Stimulated activated CD4-positive, alpha-beta T cell treated with anti-CD3 and anti-CD28 coated beads, Interleukin-12 subunit alpha, Interleukin-12 subunit beta, amount 100 ng/mL, for 4 hours (primary cell): Measurements from ENCODE around the gene NIPA2.

Experiments
- DNase-seq: peaks from one replicate; pipeline ENCODE4 v3.0.0-alpha.2; 2020

NIPA2 gene

DNA sequence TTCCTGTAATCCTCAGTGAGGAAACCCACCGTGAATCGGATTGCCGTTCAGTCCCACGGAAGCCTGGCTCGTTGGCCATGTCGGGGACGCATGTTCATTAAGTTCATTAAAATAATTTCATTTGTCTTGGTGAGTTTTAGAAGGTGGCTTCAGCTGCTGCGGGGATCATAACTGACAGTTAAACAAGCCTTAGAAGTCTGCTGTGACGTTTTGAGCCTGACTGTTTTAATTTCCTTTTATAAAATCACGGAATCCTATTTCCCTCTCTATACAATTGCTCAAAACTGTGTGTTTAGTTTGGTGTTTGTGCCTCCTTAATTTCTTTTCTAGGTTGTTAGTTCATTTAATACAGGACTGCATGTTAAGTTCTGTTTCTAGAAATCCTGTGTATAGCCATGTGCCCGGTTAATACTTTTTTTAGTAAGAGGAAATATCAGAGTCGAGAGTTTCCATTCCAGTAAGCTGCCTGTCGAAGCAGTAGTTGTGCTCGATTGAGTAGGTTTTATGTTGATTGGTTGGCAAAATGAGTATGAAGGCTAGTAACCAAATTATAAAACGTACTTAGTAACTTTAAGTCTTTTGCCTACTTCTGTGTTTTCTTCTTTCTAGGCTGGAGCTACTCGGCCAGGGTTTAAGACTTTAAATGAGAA lies 705 bp downstream of the NIPA2 start:
- DNase-seq, result no peak

GRCh38 chr15:22844421-22845288 lies 6.2 kb downstream of the NIPA2 start:
- DNase-seq, result no peak

DNA sequence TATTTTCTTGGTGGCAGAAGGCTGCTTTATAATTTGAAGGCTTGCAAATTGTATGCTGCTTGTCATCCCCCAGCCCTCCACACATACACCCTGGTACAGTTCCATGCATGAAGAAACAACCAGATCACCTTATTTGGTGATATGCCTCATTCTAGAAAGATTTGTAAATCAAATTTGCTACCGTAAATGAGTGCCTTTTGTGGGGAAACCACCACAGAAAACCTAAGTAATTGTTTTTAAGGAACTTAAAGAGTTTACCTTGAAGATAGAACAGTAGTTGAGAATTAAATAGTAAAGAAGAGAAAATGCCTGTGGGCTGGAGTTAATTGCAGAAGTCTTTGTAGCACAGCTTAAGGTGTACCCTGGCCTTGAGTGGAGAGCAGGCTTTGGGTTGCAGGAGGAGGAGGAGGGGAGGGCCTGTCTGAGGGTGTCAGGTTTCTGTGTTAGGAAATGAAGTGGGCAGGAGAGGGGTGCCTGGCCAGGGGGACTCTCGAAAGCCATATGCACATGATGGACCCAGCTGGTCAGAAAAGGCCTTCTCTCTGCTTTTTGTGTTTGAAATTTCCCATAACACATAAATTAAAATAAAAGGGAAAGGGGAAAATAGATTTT lies 6.9 kb downstream of the NIPA2 start:
- no peak for DNase-seq

DNA sequence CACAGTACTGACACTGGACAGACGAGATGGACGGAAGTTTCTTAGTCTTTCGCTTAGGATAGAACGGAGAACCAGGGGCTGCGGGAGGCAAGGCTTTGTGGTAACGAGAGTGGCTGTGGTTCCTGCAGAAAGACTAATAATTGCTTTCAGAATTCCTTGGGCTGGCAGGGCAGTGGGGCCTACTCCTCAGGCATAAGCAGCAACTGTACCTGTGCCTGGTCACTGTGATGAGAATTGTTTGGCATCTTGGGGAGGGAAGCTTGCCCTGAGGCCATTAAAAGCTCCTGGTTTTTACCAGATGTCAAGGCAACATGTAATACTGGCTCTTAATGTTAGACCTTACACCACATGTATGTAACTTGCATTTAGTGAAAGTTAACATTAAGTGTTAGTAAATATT lies 7.6 kb downstream of the NIPA2 start:
- no peak for DNase-seq

DNA sequence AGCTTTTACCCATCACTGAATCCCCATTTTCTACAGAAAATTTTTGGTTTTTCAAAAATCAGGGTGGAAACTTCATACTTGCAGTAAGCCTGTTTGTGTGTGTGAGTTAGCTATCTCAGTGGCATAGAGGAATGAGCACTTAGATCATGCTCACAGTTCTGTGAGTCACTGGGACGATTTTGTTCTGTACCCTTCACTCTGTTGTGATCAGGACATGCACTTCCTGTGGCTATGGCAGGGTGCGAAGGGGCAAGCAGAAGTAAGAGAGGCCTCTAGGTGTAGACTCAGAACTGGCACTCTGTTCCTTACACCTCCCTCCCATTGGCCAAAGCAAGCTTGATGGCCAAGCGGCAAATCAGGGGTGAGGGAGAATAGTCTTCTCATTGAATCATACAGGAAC lies 11.6 kb downstream of the NIPA2 start:
- DNase-seq, result no peak

GRCh38 chr15:22851513-22851912 lies 13.0 kb downstream of the NIPA2 start:
- no peak for DNase-seq

GRCh38 chr15:22855791-22856190 lies 17.3 kb downstream of the NIPA2 start:
- no peak for DNase-seq

GRCh38 chr15:22856659-22857058 lies 18.2 kb downstream of the NIPA2 start:
- DNase-seq, result no peak

DNA sequence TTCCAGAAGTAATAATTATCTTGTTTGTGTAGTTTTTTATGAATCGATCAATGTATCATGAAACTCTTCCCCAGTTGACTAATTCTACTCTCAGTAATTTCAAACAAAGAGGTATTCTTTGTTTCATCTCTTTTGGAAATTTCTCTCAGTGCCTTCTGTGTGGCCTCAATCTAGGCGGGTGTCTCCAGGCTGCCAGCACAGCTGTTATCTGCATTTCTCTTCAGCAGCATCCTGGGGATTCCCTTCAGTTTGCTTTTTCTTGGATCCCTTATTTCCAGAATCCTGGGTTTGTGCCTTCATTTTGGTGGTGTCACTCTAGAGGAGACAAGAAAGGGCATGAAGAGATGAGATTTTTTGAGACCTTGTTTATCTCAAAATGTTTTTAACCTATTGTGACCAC lies 22.7 kb downstream of the NIPA2 start:
- no peak for DNase-seq

- DNase-seq, result no peak
Measured at GRCh38 chr15:22863356-22863755, 24.9 kb downstream of the NIPA2 start.

GRCh38 chr15:22866079-22866478 lies 27.6 kb downstream of the NIPA2 start:
- no peak for DNase-seq

- DNase-seq, result no peak
Measured at GRCh38 chr15:22867886-22868285, 29.4 kb downstream of the NIPA2 start.

- DNase-seq, result no peak
Measured at GRCh38 chr15:22868495-22868894, 30.0 kb downstream of the NIPA2 start.

GRCh38 chr15:22868928-22869327 lies 30.5 kb downstream of the NIPA2 start:
- DNase-seq, result no peak

- DNase-seq, result no peak
Measured at GRCh38 chr15:22869856-22870255, 31.4 kb downstream of the NIPA2 start.

DNA sequence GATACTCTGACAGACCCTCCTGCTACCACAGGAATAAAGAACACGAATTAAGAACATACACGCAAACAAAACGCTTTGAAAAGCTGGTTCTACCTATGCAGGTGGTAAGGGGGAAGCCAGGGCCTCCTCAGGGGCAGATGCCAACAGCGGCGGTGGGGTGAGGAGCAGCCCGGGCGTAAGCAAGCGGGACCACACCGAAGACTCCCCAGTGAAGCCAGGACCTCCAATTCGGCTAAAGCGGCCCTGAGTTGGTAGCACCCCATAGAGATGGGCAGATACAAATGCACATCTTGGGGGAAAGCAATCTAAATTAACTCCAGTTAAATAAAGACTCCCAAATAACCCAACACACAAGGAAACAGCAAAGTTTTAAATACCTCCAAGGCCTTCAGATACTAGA lies 32.4 kb downstream of the NIPA2 start:
- no peak for DNase-seq

DNA sequence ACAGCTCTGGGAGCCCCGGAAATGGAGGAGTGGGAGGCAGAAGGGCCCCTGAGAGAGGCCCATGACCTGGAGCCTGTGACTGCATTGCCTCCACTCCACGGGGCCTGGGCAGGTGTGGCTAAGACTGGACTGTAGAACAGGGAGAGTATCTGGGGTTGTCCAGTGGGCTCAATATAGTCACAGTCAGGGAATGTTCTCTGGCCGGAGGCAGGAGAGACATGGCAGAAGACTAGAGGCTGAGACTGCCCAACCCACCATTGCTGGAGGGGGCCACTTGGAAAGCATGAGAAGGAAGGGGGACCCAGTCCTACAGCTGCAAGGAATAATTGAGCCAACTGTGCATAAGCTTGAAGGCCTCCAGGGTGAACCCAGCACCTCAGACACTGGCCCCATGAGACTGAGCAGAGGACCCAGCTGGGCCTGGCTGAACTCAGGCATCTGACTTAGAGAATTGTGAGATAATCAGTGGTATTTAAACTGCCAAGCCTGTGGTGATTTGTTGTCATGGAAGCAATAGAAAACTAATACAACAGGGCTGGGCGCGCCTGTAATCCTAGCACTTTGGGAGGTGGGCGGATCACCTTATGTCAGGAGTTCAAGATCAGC lies 33.1 kb downstream of the NIPA2 start:
- no peak for DNase-seq

DNA sequence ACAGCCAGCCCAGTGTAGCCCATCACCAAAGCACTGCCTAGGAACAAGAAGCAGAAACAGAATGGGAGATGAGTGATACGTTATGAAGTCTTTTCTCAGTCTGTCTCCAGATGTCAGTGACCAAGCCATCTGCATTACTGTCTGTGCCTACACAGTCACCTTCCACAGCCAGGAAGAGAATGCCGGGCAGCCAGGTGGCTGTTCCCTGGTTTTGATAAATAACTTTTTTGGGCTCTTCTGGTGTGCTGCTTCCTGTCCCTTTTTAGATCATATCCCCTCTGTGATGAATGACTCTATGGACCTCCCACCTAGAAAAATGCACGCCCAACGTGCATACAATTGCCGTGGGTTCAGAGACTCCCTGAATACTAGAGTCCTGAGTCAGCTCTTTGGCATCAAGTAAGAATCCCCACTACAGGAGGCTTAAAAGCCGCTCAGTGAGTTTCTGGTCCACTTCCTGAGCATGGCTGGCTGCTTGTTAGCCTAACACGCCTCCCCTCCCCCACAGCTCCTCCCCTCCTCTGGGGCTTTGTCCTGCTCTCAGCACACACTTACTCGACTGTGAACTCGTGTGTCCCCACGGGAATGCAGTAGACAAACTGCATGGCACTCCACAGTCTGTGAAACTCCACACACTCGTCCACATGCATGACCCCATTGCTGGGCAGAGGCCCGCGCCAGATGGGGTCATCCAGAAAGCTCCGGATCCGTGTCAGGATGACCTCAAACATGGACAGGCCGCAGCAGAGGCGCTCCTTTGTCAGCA lies 34.7 kb downstream of the NIPA2 start:
- no peak for DNase-seq

- DNase-seq, result no peak
Measured at GRCh38 chr15:22873841-22874240, 35.4 kb downstream of the NIPA2 start.

DNA sequence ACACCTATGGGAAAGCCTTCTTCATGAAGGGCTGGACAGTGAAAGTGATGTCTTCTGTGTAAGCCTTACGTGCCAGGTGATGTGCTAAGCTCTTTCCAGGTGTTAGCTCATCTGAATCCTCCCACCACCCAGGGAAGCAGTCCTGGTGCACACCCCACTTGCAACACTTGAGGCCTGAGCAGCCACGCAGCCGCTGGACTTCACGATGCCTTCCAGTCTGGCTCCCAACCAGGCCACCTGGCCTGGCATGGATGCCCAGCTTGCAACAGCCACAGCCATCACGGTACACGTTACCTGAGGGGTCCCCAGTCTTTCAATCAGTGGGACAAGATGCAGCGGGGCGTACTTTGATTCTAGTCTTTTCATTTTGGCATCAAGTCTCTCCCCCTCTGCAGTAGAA lies 35.8 kb downstream of the NIPA2 start:
- no peak for DNase-seq

GRCh38 chr15:22874966-22875365 lies 36.5 kb downstream of the NIPA2 start:
- no peak for DNase-seq

- no peak for DNase-seq
Measured at GRCh38 chr15:22877117-22877516, 38.7 kb downstream of the NIPA2 start.

DNA sequence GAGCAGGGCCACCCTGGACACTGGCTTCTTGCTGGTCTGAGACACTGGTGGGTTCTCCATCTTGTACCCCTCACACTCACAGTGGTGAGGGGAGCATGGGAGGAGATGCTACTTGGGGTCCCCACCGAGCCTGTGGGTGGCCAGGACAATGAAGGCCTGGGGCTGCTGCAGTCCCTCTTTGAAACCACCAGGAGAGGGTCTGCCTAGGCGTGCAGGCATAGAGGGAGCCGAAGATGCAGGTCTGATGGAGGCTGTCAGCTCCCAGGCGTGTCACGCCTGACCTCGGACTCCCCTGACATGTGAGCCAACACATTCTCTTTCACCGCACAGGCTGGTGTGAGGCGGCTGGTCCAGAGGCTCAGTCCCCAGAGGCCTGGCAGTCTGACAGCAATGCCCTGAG lies 39.1 kb downstream of the NIPA2 start:
- no peak for DNase-seq
